HEK293 (cell line): ENCODE data around the gene MLLT1.

Source experiments
- HOXC10 ChIP-seq: sonication (generic); formaldehyde crosslinking; IDR thresholded peaks from 2 replicates; pipeline ENCODE4 v1.8.1; 2023; ENCODE audit warnings: mild to moderate bottlenecking, missing genetic modification reagents
- KLF16 ChIP-seq: fragments of 450-650 bp; formaldehyde crosslinking; IDR thresholded peaks from 2 replicates; pipeline ENCODE4 v1.5.1; 2017; ENCODE audit warnings: missing biosample characterization, missing genetic modification characterization
- MZF1 ChIP-seq: fragments of 450-650 bp; formaldehyde crosslinking; IDR thresholded peaks from 2 replicates; pipeline ENCODE4 v1.5.1; 2017; ENCODE audit warnings: missing biosample characterization, missing genetic modification characterization, borderline replicate concordance
- OSR2 ChIP-seq: fragments of 450-650 bp; formaldehyde crosslinking; IDR thresholded peaks from 2 replicates; pipeline ENCODE4 v1.5.1; 2016; ENCODE audit warnings: missing biosample characterization, missing genetic modification characterization
- SALL2 ChIP-seq: fragments of 450-650 bp; formaldehyde crosslinking; IDR thresholded peaks from 2 replicates; pipeline ENCODE4 v1.5.0; 2017; ENCODE audit warnings: missing biosample characterization, mild to moderate bottlenecking, missing genetic modification characterization, borderline replicate concordance
- WT1 ChIP-seq: fragments of 450-650 bp; formaldehyde crosslinking; IDR thresholded peaks from 2 replicates; pipeline ENCODE4 v1.5.1; 2016; ENCODE audit warnings: missing biosample characterization, missing genetic modification characterization
- YY1 ChIP-seq: fragments of 450-650 bp; formaldehyde crosslinking; IDR thresholded peaks from 2 replicates; pipeline ENCODE4 v1.5.1; 2018; ENCODE audit warnings: missing biosample characterization, missing genetic modification characterization
- ZEB2 ChIP-seq: fragments of 450-650 bp; formaldehyde crosslinking; IDR thresholded peaks from 2 replicates; pipeline ENCODE4 v1.5.1; 2016; ENCODE audit warnings: missing biosample characterization, missing genetic modification characterization
- ZFP69B ChIP-seq: fragments of 450-650 bp; formaldehyde crosslinking; IDR thresholded peaks from 2 replicates; pipeline ENCODE4 v1.5.1; 2016; ENCODE audit warnings: missing biosample characterization, missing genetic modification characterization
- ZIC2 ChIP-seq: fragments of 450-650 bp; formaldehyde crosslinking; IDR thresholded peaks from 2 replicates; pipeline ENCODE4 v1.5.1; 2016; ENCODE audit warnings: missing biosample characterization, missing genetic modification characterization
- ZNF121 ChIP-seq: fragments of 450-650 bp; formaldehyde crosslinking; IDR thresholded peaks from 2 replicates; pipeline ENCODE4 v1.5.1; 2016; ENCODE audit warnings: missing biosample characterization, missing genetic modification characterization
- ZNF146 ChIP-seq: fragments of 450-650 bp; formaldehyde crosslinking; IDR thresholded peaks from 2 replicates; pipeline ENCODE4 v1.5.1; 2016; ENCODE audit warnings: missing biosample characterization, missing genetic modification characterization
- ZNF184 ChIP-seq: fragments of 450-650 bp; IDR thresholded peaks from 2 replicates; pipeline ENCODE4 v1.5.1; 2018; ENCODE audit warnings: missing biosample characterization, mild to moderate bottlenecking, missing genetic modification characterization
- ZNF324 ChIP-seq: fragments of 450-650 bp; formaldehyde crosslinking; IDR thresholded peaks from 2 replicates; pipeline ENCODE4 v1.5.1; 2016; ENCODE audit warnings: missing biosample characterization, missing genetic modification characterization
- ZNF394 ChIP-seq: fragments of 450-650 bp; formaldehyde crosslinking; IDR thresholded peaks from 2 replicates; pipeline ENCODE4 v1.5.1; 2016; ENCODE audit warnings: missing biosample characterization, missing genetic modification characterization, mild to moderate bottlenecking, moderate library complexity, borderline replicate concordance
- ZNF433 ChIP-seq: fragments of 450-650 bp; formaldehyde crosslinking; IDR thresholded peaks from 2 replicates; pipeline ENCODE4 v1.5.1; 2016; ENCODE audit warnings: missing biosample characterization, missing genetic modification characterization, low read depth
- ZNF473 ChIP-seq: fragments of 450-650 bp; formaldehyde crosslinking; IDR thresholded peaks from 2 replicates; pipeline ENCODE4 v1.5.1; 2017; ENCODE audit warnings: missing biosample characterization, missing genetic modification characterization
- ZNF555 ChIP-seq: fragments of 450-650 bp; formaldehyde crosslinking; conservative IDR thresholded peaks from 2 replicates; pipeline ENCODE4 v1.5.1; 2017; ENCODE audit warnings: missing biosample characterization, mild to moderate bottlenecking, missing genetic modification characterization, inconsistent platforms
- ZNF596 ChIP-seq: fragments of 450-650 bp; IDR thresholded peaks from 2 replicates; pipeline ENCODE4 v1.5.0; 2018; ENCODE audit warnings: missing biosample characterization, mild to moderate bottlenecking, missing genetic modification characterization, moderate library complexity
- ZNF600 ChIP-seq: fragments of 450-650 bp; formaldehyde crosslinking; IDR thresholded peaks from 2 replicates; pipeline ENCODE4 v1.5.1; 2016; ENCODE audit warnings: missing biosample characterization, missing genetic modification characterization
- ZNF623 ChIP-seq: fragments of 450-650 bp; formaldehyde crosslinking; IDR thresholded peaks from 2 replicates; pipeline ENCODE4 v1.5.1; 2016; ENCODE audit warnings: missing biosample characterization, missing genetic modification characterization
- ZNF654 ChIP-seq: fragments of 450-650 bp; formaldehyde crosslinking; IDR thresholded peaks from 2 replicates; pipeline ENCODE4 v1.5.1; 2016; ENCODE audit warnings: low read depth, missing biosample characterization, missing genetic modification characterization
- ZNF777 ChIP-seq: fragments of 450-650 bp; formaldehyde crosslinking; IDR thresholded peaks from 2 replicates; pipeline ENCODE4 v1.5.1; 2017; ENCODE audit warnings: missing biosample characterization, missing genetic modification characterization, borderline replicate concordance
- ZNF785 ChIP-seq: fragments of 450-650 bp; formaldehyde crosslinking; IDR thresholded peaks from 2 replicates; pipeline ENCODE4 v1.5.1; 2016; ENCODE audit warnings: missing biosample characterization, missing genetic modification characterization
- ZNF830 ChIP-seq: fragments of 450-650 bp; IDR thresholded peaks from 2 replicates; pipeline ENCODE4 v1.5.0; 2018; ENCODE audit warnings: missing biosample characterization, missing genetic modification characterization, low read depth, mild to moderate bottlenecking, moderate library complexity
- ZSCAN16 ChIP-seq: fragments of 450-650 bp; formaldehyde crosslinking; IDR thresholded peaks from 2 replicates; pipeline ENCODE4 v1.5.1; 2016; ENCODE audit warnings: missing biosample characterization, missing genetic modification characterization
- TF ChIP-seq, protein P1 (sequence below): fragments of 450-650 bp; formaldehyde crosslinking; IDR thresholded peaks from 2 replicates; pipeline ENCODE4 v1.5.1; 2016; ENCODE audit warnings: missing biosample characterization, missing genetic modification characterization
- TF ChIP-seq, protein P2 (sequence below): fragments of 450-650 bp; formaldehyde crosslinking; IDR thresholded peaks from 2 replicates; pipeline ENCODE4 v1.5.1; 2016; ENCODE audit warnings: missing biosample characterization, missing genetic modification characterization, borderline replicate concordance
- TF ChIP-seq, protein P3 (sequence below): fragments of 450-650 bp; formaldehyde crosslinking; IDR thresholded peaks from 2 replicates; pipeline ENCODE4; 2016; ENCODE audit warnings: missing biosample characterization, missing genetic modification characterization
- TF ChIP-seq, protein P4 (sequence below): fragments of 450-650 bp; formaldehyde crosslinking; IDR thresholded peaks from 2 replicates; pipeline ENCODE4 v1.5.1; 2016; ENCODE audit warnings: missing biosample characterization, missing genetic modification characterization
- TF ChIP-seq, protein P5 (sequence below): fragments of 450-650 bp; formaldehyde crosslinking; IDR thresholded peaks from 2 replicates; pipeline ENCODE4 v1.5.1; 2016; ENCODE audit warnings: missing biosample characterization, missing genetic modification characterization

The MLLT1 gene

DNA sequence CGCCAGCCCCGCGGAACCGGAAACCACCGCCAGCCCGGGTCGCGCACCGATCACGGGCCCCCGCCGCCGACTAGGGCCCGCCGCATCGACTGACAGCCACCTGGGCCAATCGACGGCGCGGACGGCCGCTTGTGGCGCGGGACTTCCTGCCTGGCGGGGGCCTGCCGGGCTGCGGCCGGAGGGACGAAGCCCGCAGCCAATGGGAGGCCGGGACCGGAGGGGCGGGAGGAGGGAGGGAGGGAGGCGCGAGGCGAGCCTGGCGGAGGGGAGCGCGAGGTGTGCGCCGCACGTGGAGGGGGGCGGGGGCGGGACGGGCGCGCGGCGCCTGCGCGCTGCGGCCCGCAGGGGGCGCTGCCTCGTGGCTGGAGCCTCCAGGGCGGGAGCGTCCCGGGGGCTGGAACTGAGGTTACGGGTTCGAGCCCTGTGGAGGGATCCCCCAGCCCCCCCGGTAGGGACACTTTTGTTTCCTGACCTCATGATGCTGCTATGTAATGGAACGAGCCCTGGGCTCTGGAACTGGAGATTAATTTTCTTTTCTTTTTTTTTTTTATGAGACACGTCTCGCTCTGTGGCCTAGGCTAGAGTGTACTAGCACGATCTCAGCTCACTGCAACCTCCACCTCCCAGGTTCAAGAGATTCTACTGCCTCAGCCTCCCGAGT lies at the start of gene MLLT1 (continued):
- TF ChIP-seq KLF16 (tag by site-specific recombination) (no peak), ZNF146 (tag by site-specific recombination) (no peak), ZIC2 (tag by site-specific recombination) (no peak), ZNF600 (tag by site-specific recombination) (no peak), ZNF596 (tag by site-specific recombination) (no peak), ZNF394 (tag by site-specific recombination) (no peak), ZNF785 (peak; percentile 95), ZNF324 (tag by site-specific recombination) (peak; percentile 89), YY1 (tag by site-specific recombination) (peak; percentile 63; the same call in 1 of the 2 replicates), SALL2 (no peak), ZNF184 (tag by site-specific recombination) (peak; percentile 30; the same call in 1 of the 2 replicates), ZNF473 (tag by site-specific recombination) (no peak), ZNF830 (tag by site-specific recombination) (no peak), WT1 (tag by site-specific recombination) (no peak), ZNF654 (tag by site-specific recombination) (peak; percentile 17), HOXC10 (CRISPR knock-in tag) (no peak), ZSCAN16 (tag by site-specific recombination) (no peak), OSR2 (tag by site-specific recombination) (no peak), ZEB2 (0 out of 2 replicates have a peak, but pooled peaks have one; percentile 57), ZNF777 (tag by site-specific recombination) (no peak), ZNF623 (peak; percentile 16; the same call in 1 of the 2 replicates), ZFP69B (no peak), ZNF121 (tag by site-specific recombination) (no peak), MZF1 (tag by site-specific recombination) (no peak; the same call in 1 of the 2 replicates), ZNF433 (no peak), ZNF555 (tag by site-specific recombination) (no peak)
- TF ChIP-seq, protein P1, sequence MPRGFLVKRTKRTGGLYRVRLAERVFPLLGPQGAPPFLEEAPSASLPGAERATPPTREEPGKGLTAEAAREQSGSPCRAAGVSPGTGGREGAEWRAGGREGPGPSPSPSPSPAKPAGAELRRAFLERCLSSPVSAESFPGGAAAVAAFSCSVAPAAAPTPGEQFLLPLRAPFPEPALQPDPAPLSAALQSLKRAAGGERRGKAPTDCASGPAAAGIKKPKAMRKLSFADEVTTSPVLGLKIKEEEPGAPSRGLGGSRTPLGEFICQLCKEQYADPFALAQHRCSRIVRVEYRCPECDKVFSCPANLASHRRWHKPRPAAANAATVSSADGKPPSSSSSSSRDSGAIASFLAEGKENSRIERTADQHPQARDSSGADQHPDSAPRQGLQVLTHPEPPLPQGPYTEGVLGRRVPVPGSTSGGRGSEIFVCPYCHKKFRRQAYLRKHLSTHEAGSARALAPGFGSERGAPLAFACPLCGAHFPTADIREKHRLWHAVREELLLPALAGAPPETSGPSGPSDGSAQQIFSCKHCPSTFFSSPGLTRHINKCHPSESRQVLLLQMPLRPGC (tag by site-specific recombination): no peak
- TF ChIP-seq, protein P2, sequence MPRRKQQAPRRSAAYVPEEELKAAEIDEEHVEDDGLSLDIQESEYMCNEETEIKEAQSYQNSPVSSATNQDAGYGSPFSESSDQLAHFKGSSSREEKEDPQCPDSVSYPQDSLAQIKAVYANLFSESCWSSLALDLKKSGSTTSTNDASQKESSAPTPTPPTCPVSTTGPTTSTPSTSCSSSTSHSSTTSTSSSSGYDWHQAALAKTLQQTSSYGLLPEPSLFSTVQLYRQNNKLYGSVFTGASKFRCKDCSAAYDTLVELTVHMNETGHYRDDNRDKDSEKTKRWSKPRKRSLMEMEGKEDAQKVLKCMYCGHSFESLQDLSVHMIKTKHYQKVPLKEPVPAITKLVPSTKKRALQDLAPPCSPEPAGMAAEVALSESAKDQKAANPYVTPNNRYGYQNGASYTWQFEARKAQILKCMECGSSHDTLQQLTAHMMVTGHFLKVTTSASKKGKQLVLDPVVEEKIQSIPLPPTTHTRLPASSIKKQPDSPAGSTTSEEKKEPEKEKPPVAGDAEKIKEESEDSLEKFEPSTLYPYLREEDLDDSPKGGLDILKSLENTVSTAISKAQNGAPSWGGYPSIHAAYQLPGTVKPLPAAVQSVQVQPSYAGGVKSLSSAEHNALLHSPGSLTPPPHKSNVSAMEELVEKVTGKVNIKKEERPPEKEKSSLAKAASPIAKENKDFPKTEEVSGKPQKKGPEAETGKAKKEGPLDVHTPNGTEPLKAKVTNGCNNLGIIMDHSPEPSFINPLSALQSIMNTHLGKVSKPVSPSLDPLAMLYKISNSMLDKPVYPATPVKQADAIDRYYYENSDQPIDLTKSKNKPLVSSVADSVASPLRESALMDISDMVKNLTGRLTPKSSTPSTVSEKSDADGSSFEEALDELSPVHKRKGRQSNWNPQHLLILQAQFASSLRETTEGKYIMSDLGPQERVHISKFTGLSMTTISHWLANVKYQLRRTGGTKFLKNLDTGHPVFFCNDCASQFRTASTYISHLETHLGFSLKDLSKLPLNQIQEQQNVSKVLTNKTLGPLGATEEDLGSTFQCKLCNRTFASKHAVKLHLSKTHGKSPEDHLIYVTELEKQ (tag by site-specific recombination): no peak
- TF ChIP-seq, protein P3, sequence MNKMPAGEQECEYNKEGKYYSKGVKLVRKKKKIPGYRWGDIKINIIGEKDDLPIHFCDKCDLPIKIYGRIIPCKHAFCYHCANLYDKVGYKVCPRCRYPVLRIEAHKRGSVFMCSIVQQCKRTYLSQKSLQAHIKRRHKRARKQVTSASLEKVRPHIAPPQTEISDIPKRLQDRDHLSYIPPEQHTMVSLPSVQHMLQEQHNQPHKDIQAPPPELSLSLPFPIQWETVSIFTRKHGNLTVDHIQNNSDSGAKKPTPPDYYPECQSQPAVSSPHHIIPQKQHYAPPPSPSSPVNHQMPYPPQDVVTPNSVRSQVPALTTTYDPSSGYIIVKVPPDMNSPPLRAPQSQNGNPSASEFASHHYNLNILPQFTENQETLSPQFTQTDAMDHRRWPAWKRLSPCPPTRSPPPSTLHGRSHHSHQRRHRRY (tag by site-specific recombination): no peak; the same call in 1 of the 2 replicates
- TF ChIP-seq, protein P4, sequence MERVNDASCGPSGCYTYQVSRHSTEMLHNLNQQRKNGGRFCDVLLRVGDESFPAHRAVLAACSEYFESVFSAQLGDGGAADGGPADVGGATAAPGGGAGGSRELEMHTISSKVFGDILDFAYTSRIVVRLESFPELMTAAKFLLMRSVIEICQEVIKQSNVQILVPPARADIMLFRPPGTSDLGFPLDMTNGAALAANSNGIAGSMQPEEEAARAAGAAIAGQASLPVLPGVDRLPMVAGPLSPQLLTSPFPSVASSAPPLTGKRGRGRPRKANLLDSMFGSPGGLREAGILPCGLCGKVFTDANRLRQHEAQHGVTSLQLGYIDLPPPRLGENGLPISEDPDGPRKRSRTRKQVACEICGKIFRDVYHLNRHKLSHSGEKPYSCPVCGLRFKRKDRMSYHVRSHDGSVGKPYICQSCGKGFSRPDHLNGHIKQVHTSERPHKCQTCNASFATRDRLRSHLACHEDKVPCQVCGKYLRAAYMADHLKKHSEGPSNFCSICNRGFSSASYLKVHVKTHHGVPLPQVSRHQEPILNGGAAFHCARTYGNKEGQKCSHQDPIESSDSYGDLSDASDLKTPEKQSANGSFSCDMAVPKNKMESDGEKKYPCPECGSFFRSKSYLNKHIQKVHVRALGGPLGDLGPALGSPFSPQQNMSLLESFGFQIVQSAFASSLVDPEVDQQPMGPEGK (tag by site-specific recombination): peak; percentile 94
- TF ChIP-seq, protein P5, sequence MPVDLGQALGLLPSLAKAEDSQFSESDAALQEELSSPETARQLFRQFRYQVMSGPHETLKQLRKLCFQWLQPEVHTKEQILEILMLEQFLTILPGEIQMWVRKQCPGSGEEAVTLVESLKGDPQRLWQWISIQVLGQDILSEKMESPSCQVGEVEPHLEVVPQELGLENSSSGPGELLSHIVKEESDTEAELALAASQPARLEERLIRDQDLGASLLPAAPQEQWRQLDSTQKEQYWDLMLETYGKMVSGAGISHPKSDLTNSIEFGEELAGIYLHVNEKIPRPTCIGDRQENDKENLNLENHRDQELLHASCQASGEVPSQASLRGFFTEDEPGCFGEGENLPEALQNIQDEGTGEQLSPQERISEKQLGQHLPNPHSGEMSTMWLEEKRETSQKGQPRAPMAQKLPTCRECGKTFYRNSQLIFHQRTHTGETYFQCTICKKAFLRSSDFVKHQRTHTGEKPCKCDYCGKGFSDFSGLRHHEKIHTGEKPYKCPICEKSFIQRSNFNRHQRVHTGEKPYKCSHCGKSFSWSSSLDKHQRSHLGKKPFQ (tag by site-specific recombination): peak; percentile 29; the same call in 1 of the 2 replicates
